Measurements from ENCODE around the gene NUDT4. TPM values are rescaled to one million over a fixed set of nuclear protein-coding genes. Genes with fewer than 3 reads are reported as not detected.

The NUDT4 gene
- total and polyA plus RNA-seq, 2 of the 8 experiments (the other 6 are each of a cell fraction or from before 2014, with no cell fraction given) = 17.3 to 71.7 TPM

DNA sequence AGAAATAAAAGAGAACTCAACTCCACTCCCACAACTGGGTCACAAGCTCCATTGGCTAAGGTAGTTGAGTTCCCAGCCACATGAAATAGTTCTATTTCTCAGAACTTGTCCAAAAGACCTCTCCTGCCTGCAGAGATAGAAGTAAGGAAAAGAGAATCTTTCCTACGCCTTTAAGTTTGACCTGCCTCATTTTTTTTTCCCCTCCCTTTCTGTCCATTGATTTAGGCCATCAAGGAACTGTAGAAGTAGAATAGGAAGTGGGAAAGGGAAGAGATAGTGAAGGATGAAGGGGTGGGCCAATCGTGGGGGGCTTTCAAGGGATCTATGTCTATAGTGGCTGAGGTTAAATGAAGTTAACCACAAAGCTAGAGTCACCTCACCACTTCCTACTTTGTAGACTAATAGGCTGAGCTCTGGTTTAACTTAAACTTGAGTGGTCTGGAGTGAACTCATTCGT lies 13.9 kb upstream of the NUDT4 start:
- 93% methylated on average over 3 of the region's 3 CpGs; no CpG with 5 or more reads in 1 of the 2 experiments for WGBS, 2 experiments (ENCODE audit: extremely low coverage in 1 of 2, insufficient coverage in 1 of 2, insufficient read length in 1 of 2, insufficient replicate concordance in 2 of 2, low coverage in 1 of 2, low lambda C conversion rate in 2 of 2, missing lambda C conversion rate in 1 of 2)
- peaks cover 2% of the 10 kb centered on the region; the same call in 1 of the 2 replicates for H3K23me2 ChIP-seq (ENCODE audit: low read depth, low read length)
- H2BK5ac ChIP-seq (ENCODE audit: low read depth, low read length) = no peak overlapping the region
- no peaks in the 10 kb centered on the region for H3K27me3 ChIP-seq (replicated peaks in 1 of 4; ENCODE audit: control insufficient read depth in 3 of 4, extremely low read depth in 1 of 4, insufficient read depth in 3 of 4, low read length in 3 of 4)
- H3K18ac ChIP-seq (ENCODE audit: extremely low read depth, low read length) = no peak overlapping the region
- H3K36me3 ChIP-seq (ENCODE audit: control insufficient read depth in 2 of 4, insufficient read depth in 4 of 4, low read length in 3 of 4) = no peaks in the 10 kb centered on the region
- H3K56ac ChIP-seq (replicated peaks; ENCODE audit: insufficient read length, low read depth, low read length) = no peak overlapping the region
- H3K79me2 ChIP-seq (ENCODE audit: control insufficient read depth in 1 of 2, insufficient read depth in 2 of 2, low read length in 2 of 2) = no peaks in the 10 kb centered on the region
- ChIA-PET POLR2A (ENCODE audit: partially characterized antibody) (no interaction called here), CTCF (ENCODE audit: partially characterized antibody) (interaction anchor here (0.6 to 1.6 kb wide), 3 partner anchors 13 to 266 kb away, joined by 3 to 8 read pairs (median 3); no protein-coding TSS in a partner anchor)
- H2AFZ ChIP-seq (ENCODE audit: low read length) = no peak overlapping the region
- H4K8ac ChIP-seq (ENCODE audit: extremely low read depth, insufficient read depth, low read length) = no peak overlapping the region
- H3K27ac ChIP-seq (ENCODE audit: low read depth, low read length) = no peak overlapping the region
- H3K4ac ChIP-seq (replicated peaks; ENCODE audit: insufficient read length, low read depth, low read length) = no peak overlapping the region
- no peak for TF ChIP-seq SUZ12 (IDR thresholded peaks at IDR 0.05; ENCODE audit: low read length)
- TF ChIP-seq CHD2 (IDR thresholded peaks at IDR 0.05; ENCODE audit: low read length) = no peak
- TF ChIP-seq CEBPB (IDR thresholded peaks at IDR 0.05; ENCODE audit: low read depth, low read length) = no peak
- no peak for TF ChIP-seq SIN3A (conservative IDR thresholded peaks at IDR 0.05 in 1 of 2, IDR thresholded peaks at IDR 0.05 in 1 of 2; ENCODE audit: low read depth in 1 of 2, low read length in 2 of 2)
- TF ChIP-seq FOSL1 (IDR thresholded peaks at IDR 0.05; ENCODE audit: insufficient read depth, low read depth, low read length) = no peak
- TF ChIP-seq SAP30 (IDR thresholded peaks at IDR 0.05; ENCODE audit: insufficient read depth, insufficient replicate concordance, low read length) = no peak
- TF ChIP-seq SP1 (IDR thresholded peaks at IDR 0.05; ENCODE audit: low read depth, low read length) = no peak
- no peak for TF ChIP-seq RFX5 (IDR thresholded peaks at IDR 0.05; ENCODE audit: borderline replicate concordance, low read depth, low read length)
- no peak for TF ChIP-seq BRCA1 (IDR thresholded peaks at IDR 0.05; ENCODE audit: low read depth, low read length)
- no peak for TF ChIP-seq SP4 (IDR thresholded peaks at IDR 0.05; ENCODE audit: low read length)
- no peak for TF ChIP-seq KDM1A (IDR thresholded peaks at IDR 0.05; ENCODE audit: borderline replicate concordance, low read length)
- no peaks in the 10 kb centered on the region for H4K20me1 ChIP-seq (replicated peaks in 1 of 2; ENCODE audit: control insufficient read depth in 1 of 2, insufficient read depth in 2 of 2, low read length in 2 of 2)
- no peak overlapping the region for H4K5ac ChIP-seq (ENCODE audit: insufficient read length, low read depth, low read length)
- no peak overlapping the region for H2AK5ac ChIP-seq (ENCODE audit: low read depth, low read length)
- no peaks in the 10 kb centered on the region for H3K9me3 ChIP-seq (ENCODE audit: insufficient read depth in 2 of 2, low read depth in 1 of 2, low read length in 1 of 2)
- H4K91ac ChIP-seq (replicated peaks; ENCODE audit: insufficient read length, low read length) = no peak overlapping the region
- H3K9ac ChIP-seq (replicated peaks in 1 of 4; ENCODE audit: extremely low read depth in 1 of 4, low read depth in 3 of 4, low read length in 3 of 4) = no peak overlapping the region
- FAIRE-seq (no peak), DNase-seq (ENCODE audit: low read depth in 1 of 2, low spot score in 2 of 2) (no peak)
- no peak overlapping the region for H2BK12ac ChIP-seq (ENCODE audit: low read depth, low read length)
- H3K4me1 ChIP-seq (replicated peaks in 1 of 4; ENCODE audit: control insufficient read depth in 3 of 4, insufficient read depth in 4 of 4, low read length in 3 of 4) = no peaks in the 10 kb centered on the region
- H3K14ac ChIP-seq (ENCODE audit: insufficient read length) = no peak overlapping the region
- no peak overlapping the region for H2BK20ac ChIP-seq (ENCODE audit: low read length)
- no peak overlapping the region for H2BK120ac ChIP-seq (replicated peaks; ENCODE audit: low read depth, low read length)
- no peaks in the 10 kb centered on the region for H3K79me1 ChIP-seq (ENCODE audit: low read depth, low read length)
- no peak overlapping the region for H2BK15ac ChIP-seq (ENCODE audit: low read length)
- no peak overlapping the region for H3K4me2 ChIP-seq (ENCODE audit: insufficient read depth in 1 of 2, low read depth in 2 of 2, low read length in 2 of 2)
- no peak overlapping the region for H3K23ac ChIP-seq (ENCODE audit: insufficient read length)
- H3K4me3 ChIP-seq (ENCODE audit: extremely low read depth in 1 of 4, insufficient read depth in 2 of 4, low read depth in 3 of 4, low read length in 4 of 4) = no peak overlapping the region

All from H1 (cell line).